ENCODE results near the gene UCMA.

UCMA gene

GRCh38 chr10:13184730-13185514 is 49.3 kb downstream of the UCMA start:
- DNase-seq (ENCODE audit: low spot score): no peak

GRCh38 chr10:13184276-13184675 is 49.9 kb downstream of the UCMA start:
- no peak for DNase-seq (ENCODE audit: low spot score)

- DNase-seq (ENCODE audit: low spot score): no peak
Measured at GRCh38 chr10:13183625-13184024, 50.5 kb downstream of the UCMA start.

- no peak for DNase-seq (ENCODE audit: low spot score)
Measured at GRCh38 chr10:13182424-13182823, 51.8 kb downstream of the UCMA start.

GRCh38 chr10:13180788-13181187 is 53.4 kb downstream of the UCMA start:
- DNase-seq (ENCODE audit: low spot score): no peak

GRCh38 chr10:13173616-13174015 is 60.6 kb downstream of the UCMA start:
- no peak for DNase-seq (ENCODE audit: low spot score)

Measured in germinal center (tissue), 1 donor.